HCT116 (cell line): ENCODE results near the gene NEDD4L.

Experiments used
- ATF3 ChIP-seq: IDR thresholded peaks from 2 replicates; pipeline ENCODE4 v1.6.1; 2012
- CEBPB ChIP-seq: IDR thresholded peaks from 2 replicates; pipeline ENCODE4 v1.6.1; 2012; ENCODE audit warnings: low read depth
- ELF1 ChIP-seq: IDR thresholded peaks from 2 replicates; pipeline ENCODE4 v1.6.1; 2012; ENCODE audit warnings: low read depth, borderline replicate concordance
- EZH2 ChIP-seq: fragments of 200-600 bp; sonication (generic); IDR thresholded peaks from 2 replicates; pipeline ENCODE4 v1.6.1; 2017; ENCODE audit warnings: antibody characterized with exemption, mixed run types
- EZH2phosphoT487 ChIP-seq: fragments of 200-600 bp; IDR thresholded peaks from 2 replicates; pipeline ENCODE4 v1.6.1; 2018; ENCODE audit warnings: antibody characterized with exemption, borderline replicate concordance
- JUND ChIP-seq: IDR thresholded peaks from 2 replicates; pipeline ENCODE4 v1.6.1; 2012
- POLR2A ChIP-seq: IDR thresholded peaks from 2 replicates; pipeline ENCODE4 v1.7.0; 2011; ENCODE audit warnings: borderline replicate concordance; ENCODE audit not compliant: insufficient read depth, insufficient read length; ENCODE audit errors: extremely low read depth
- POLR2AphosphoS5 ChIP-seq: IDR thresholded peaks from 2 replicates; pipeline ENCODE4 v1.6.1; 2011; ENCODE audit warnings: mild to moderate bottlenecking, low read depth, low read length, moderate library complexity
- SIN3A ChIP-seq: IDR thresholded peaks from 2 replicates; pipeline ENCODE4 v1.6.1; 2012; ENCODE audit warnings: low read depth
- TF ChIP-seq, protein P1 (sequence below), 3 experiments: fragments of 200-600 bp in 1 of 3; sonication (generic) in 1 of 3; IDR thresholded peaks in 2 of 3; conservative IDR thresholded peaks in 1 of 3; 2 replicates each; pipeline ENCODE4 v1.5.1; 2012 to 2017; ENCODE audit warnings: low read depth in 2 of 3, low read length in 2 of 3, antibody characterized with exemption in 1 of 3, borderline replicate concordance in 1 of 3, control low read depth in 1 of 3, mild to moderate bottlenecking in 1 of 3, mixed read lengths in 1 of 3, mixed run types in 1 of 3, moderate library complexity in 1 of 3; ENCODE audit not compliant: insufficient read depth in 1 of 3

DNA sequence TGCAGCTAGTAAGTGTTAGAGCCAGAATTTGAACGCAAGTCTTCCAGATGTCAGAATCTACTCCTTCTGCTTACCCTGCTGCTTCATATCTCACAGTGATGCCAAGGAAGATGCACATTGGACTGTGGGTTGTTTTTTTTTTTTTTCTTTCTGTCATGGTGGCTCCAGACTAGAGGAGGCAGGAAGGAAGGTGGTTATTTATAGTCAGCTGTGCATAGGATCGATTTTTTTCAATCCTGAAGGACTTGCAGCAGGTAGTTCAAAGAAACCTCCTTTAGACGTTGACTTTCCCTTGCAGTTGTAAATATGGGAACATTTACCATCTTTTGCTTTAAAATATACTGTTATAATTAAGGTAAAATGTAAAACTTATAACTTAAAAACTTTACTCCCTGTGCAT lies 17.3 kb downstream of the NEDD4L start:
- TF ChIP-seq POLR2A = no peak
- TF ChIP-seq, protein P1, sequence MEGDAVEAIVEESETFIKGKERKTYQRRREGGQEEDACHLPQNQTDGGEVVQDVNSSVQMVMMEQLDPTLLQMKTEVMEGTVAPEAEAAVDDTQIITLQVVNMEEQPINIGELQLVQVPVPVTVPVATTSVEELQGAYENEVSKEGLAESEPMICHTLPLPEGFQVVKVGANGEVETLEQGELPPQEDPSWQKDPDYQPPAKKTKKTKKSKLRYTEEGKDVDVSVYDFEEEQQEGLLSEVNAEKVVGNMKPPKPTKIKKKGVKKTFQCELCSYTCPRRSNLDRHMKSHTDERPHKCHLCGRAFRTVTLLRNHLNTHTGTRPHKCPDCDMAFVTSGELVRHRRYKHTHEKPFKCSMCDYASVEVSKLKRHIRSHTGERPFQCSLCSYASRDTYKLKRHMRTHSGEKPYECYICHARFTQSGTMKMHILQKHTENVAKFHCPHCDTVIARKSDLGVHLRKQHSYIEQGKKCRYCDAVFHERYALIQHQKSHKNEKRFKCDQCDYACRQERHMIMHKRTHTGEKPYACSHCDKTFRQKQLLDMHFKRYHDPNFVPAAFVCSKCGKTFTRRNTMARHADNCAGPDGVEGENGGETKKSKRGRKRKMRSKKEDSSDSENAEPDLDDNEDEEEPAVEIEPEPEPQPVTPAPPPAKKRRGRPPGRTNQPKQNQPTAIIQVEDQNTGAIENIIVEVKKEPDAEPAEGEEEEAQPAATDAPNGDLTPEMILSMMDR (IDR thresholded peaks at IDR 0.05 in 2 of 3, conservative IDR thresholded peaks at IDR 0.05 in 1 of 3; ENCODE audit: borderline replicate concordance in 1 of 3, insufficient read depth in 1 of 3, low read depth in 2 of 3, low read length in 2 of 3) = no peak
- no peak for TF ChIP-seq EZH2phosphoT487
- no peak for TF ChIP-seq POLR2AphosphoS5
- no peak for TF ChIP-seq EZH2
- TF ChIP-seq ATF3 = no peak
- TF ChIP-seq CEBPB = no peak
- TF ChIP-seq ELF1 = no peak
- TF ChIP-seq SIN3A = no peak
- no peak for TF ChIP-seq JUND
